ENCODE measurements around the gene MBOAT7.
"Not testable (repeated sequence)": the region's sequence is repeated elsewhere in the genome, so short reads cannot be mapped to it uniquely, and the experiment has no call there.

Gene MBOAT7

DNA sequence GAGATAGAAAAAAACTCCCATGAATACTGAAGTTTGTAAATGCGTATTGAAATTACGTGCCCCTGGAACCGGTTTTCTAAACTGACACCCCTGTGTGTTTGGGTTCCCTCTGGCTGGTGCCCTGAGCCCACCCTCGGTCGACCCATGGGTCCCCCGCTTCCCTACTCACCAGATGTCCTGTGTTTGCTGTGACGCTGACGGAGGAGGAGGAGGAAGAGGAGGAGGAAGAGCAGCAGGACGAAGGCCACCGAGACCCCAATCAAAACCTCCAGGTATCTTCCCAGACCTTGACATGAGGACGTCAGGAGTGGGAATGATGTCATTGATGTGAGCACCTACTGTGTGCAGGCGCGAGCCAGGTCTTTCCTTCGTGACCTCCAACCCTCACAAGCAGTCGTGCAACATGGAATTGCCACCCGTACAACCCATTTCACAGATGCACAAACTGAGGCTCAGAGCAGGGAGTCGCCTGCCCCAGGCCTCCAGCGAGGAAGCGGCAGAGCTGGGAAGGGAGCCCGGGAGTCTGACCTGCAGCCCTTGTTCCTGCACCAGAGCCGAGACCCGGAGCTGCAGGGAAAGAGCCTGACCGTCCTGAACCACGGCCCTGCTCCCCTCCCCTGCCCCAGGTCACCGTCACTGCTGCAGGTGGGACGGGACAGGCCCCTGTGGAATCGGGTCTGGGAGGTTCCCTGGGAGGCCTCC, 29.7 kb upstream of the MBOAT7 start:
- DNase-seq (ENCODE audit: extremely low read depth, low read depth): no peak
- no peak overlapping the region for H3K4me3 ChIP-seq (replicated peaks; ENCODE audit: low read depth, low read length)
- TF ChIP-seq, protein P1, sequence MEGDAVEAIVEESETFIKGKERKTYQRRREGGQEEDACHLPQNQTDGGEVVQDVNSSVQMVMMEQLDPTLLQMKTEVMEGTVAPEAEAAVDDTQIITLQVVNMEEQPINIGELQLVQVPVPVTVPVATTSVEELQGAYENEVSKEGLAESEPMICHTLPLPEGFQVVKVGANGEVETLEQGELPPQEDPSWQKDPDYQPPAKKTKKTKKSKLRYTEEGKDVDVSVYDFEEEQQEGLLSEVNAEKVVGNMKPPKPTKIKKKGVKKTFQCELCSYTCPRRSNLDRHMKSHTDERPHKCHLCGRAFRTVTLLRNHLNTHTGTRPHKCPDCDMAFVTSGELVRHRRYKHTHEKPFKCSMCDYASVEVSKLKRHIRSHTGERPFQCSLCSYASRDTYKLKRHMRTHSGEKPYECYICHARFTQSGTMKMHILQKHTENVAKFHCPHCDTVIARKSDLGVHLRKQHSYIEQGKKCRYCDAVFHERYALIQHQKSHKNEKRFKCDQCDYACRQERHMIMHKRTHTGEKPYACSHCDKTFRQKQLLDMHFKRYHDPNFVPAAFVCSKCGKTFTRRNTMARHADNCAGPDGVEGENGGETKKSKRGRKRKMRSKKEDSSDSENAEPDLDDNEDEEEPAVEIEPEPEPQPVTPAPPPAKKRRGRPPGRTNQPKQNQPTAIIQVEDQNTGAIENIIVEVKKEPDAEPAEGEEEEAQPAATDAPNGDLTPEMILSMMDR (IDR thresholded peaks at IDR 0.05; ENCODE audit: low read depth, low read length, missing control alignments): no peak

GRCh38 chr19:54218259-54218658, 28.9 kb upstream of the MBOAT7 start:
- DNase-seq (ENCODE audit: extremely low read depth, low read depth): no peak
- TF ChIP-seq, protein P1 (IDR thresholded peaks at IDR 0.05; ENCODE audit: low read depth, low read length, missing control alignments): no peak

DNA sequence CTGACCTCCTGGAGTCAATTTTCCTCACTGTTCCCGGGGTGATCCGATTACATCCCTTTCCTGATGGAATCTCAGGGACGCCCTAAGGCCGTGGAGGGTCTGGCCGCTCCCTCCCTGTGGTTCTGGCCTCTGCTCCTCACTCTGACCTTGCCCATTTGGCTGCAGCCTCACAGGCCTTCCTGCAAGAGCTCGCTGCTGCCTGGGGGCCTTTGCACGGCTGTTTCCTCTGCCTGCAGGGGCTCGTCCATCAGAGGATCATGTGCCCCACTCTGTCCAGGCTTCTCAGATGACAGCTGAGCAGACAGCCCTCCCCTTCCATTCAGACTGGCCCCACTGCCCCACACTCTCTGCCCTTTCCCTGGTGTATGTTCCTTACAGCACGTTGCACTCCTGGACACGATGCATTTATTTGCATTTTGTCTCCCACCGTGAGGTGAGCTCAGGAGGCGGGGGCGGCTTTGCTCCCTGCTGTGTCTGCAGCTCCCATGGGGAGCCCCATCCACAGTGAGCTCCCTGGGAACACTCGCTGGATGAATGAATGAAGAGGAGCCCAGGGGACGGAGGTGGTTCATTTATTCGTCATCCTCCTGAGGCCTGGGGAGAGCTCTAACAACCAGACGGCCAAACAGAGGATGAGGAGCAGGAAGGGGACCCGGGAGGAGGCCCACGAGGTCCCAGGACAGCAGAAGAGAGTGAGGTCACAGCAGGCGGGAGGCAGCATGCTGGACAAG, 28.3 kb upstream of the MBOAT7 start:
- DNase-seq (ENCODE audit: extremely low read depth, low read depth); H3K4me3 ChIP-seq (replicated peaks; ENCODE audit: low read depth, low read length): not testable (repeated sequence)

More at GRCh38 chr19:54218259-54218658, 28.9 kb upstream of the MBOAT7 start:
- no peak overlapping the region for H3K4me3 ChIP-seq (replicated peaks; ENCODE audit: low read depth, low read length)

DNA sequence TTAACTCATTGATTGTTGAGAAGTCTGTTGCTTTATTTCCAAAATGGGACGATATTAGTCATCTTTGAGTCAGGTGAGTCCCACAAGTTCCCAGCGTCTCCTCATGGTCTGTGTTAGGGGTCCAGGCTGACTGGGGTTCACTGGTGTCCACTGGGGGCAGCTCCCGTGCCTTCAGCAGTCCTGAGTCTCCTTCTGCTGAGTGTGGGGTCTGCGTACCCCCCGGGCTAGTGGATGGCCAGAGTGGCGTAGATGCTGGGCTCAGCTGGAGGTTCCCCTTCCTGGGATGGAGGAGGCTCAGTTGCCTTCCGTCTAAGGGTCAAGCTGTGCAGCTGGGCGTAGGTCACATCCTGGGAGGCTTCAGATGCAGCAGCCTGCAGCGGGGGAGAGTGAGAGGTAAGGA, 27.5 kb upstream of the MBOAT7 start:
- TF ChIP-seq, protein P1 (IDR thresholded peaks at IDR 0.05; ENCODE audit: low read depth, low read length, missing control alignments): no peak

DNA sequence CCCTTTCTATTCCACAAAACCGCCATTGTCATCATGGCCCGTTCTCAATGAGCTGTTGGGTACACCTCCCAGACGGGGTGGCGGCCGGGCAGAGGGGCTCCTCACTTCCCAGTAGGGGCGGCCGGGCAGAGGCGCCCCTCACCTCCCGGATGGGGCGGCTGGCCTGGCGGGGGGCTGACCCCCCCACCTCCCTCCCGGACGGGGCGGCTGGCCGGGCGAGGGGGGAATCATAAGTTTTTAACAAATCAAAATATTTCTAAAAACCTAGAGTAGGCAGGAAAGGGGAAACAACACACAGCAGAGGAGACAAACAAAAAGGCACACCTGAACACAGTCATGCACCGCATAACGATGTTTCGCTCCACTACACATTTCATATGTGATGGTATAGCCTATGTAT, 25.4 kb upstream of the MBOAT7 start:
- not testable (repeated sequence) for H3K4me3 ChIP-seq (replicated peaks; ENCODE audit: low read depth, low read length); DNase-seq (ENCODE audit: extremely low read depth, low read depth)

More for the DNA sequence above, 27.5 kb upstream of the MBOAT7 start:
- DNase-seq (ENCODE audit: extremely low read depth, low read depth): no peak
- no peak overlapping the region for H3K4me3 ChIP-seq (replicated peaks; ENCODE audit: low read depth, low read length)

DNA sequence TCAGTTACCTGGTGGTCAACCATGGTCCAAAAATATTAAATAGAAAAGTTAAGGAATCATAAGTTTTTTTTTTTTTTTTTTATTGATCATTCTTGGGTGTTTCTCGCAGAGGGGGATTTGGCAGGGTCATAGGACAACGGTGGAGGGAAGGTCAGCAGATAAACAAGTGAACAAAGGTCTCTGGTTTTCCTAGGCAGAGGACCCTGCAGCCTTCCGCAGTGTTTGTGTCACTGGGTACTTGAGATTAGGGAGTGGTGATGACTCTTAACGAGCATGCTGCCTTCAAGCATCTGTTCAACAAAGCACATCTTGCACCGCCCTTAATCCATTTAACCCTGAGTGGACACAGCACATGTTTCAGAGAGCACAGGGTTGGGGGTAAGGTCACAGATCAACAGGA, 24.8 kb upstream of the MBOAT7 start:
- not testable (repeated sequence) for DNase-seq (ENCODE audit: extremely low read depth, low read depth); H3K4me3 ChIP-seq (replicated peaks; ENCODE audit: low read depth, low read length)

GRCh38 chr19:54211235-54211634, 21.9 kb upstream of the MBOAT7 start:
- H3K4me3 ChIP-seq (replicated peaks; ENCODE audit: low read depth, low read length): no peak overlapping the region
- TF ChIP-seq, protein P1 (IDR thresholded peaks at IDR 0.05; ENCODE audit: low read depth, low read length, missing control alignments): no peak
- no peak for DNase-seq (ENCODE audit: extremely low read depth, low read depth)

GRCh38 chr19:54209811-54210494, 20.6 kb upstream of the MBOAT7 start:
- H3K4me3 ChIP-seq (replicated peaks; ENCODE audit: low read depth, low read length): no peak overlapping the region
- peak; percentile 95 for DNase-seq (ENCODE audit: extremely low read depth, low read depth)
- TF ChIP-seq, protein P1 (IDR thresholded peaks at IDR 0.05; ENCODE audit: low read depth, low read length, missing control alignments): no peak
